ENCODE data around the gene SRGAP1.
"Not testable (repeated sequence)": the region's sequence is repeated elsewhere in the genome, so short reads cannot be mapped to it uniquely, and the experiment has no call there.

The SRGAP1 gene

GRCh38 chr12:64186789-64187188 is 342.3 kb downstream of the SRGAP1 start:
- peak; percentile 71 for DNase-seq

GRCh38 chr12:64187370-64187769 is 342.9 kb downstream of the SRGAP1 start:
- no peak for DNase-seq

DNA sequence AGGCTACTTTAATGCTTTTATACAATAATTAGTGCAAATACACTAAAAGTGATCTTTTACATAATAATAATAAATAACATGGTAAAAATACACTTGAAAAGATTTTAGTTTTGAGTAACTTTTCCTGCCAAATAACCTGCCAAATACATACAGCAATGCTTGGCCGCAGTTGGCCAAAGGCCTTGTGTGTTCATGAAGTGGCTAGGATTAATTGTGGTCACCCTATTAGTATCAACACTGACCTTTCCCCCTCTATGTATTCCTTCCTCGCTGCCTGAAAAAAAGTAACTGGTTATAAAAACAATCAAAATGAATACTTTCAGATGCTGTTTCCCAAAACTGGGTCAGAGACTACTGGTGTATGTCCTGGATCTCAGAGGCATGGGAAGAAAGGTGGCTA is 343.3 kb downstream of the SRGAP1 start:
- DNase-seq, result no peak

DNA sequence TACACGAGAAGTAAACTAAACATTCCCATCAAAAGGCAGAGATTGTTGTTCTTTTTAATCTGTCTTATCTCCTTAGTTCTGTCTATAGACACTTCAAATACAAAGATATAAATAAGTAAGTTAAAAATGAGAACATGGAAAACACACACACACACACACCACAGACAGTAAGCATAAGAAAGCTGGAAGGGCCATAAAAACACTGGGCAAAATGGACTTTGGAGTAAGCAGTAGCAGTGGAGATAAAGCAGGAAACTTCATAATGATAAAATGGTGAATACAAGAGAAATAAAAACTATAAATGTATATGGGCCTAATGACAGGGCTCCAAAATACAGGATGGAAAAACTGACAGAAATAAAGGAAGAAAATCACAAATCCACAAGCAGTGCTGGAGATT is 345.0 kb downstream of the SRGAP1 start:
- DNase-seq, result no peak

DNA sequence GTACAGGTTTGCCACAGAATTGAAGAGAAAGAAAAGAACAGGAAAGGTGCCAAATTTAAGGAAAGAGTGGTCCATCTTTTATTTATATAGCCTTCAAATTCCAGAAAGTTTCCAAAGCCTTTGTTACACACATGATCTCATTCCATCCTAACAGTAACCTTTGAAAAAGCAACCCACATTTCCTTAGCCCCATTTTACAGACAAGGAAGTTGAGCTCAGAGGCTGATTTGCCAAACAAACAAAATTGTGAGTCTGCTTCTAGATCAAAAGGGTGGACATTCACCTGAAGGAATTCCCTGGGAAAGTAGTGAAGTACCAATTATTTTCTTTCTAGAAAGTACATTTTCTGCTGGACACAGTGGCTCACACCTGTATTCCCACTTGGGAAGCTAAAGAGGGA is 345.6 kb downstream of the SRGAP1 start:
- DNase-seq, result no peak

DNA sequence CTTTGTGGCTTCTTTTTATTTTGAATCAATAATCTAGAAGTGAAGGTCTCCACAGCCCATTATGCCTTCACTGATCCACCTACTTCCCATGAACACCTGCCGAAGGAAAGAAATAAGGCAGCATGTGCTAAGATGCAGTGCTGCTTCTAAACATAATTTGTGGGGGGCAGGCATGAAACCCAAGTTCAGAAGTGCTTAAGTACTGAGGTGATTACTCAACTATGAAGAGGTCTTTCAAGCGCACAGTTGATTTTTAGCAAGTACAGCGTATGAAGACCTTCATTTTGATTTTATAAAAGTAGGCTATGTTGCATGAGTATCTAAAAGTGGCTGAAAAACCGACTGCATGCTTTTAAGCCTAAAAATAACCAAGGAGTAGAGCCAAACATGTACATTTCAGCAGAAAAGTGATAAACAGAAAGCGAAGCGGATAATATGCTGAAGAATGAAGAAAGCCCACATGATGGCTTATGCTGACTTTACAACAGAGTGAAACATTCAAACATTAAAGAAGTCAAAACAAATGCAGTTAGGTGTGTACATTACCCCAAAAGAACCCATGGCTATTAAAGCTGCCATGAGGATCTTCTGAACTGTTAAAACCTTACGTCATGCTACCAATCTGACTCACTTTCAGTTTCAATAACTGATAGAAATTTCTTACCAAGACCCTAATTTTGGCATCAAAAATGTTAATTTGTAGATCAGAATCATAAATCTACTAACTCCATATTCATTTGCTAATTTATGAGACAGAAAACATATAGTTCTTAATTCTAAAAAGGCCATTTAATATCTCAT is 348.3 kb downstream of the SRGAP1 start:
- peak; percentile 34 for DNase-seq

DNA sequence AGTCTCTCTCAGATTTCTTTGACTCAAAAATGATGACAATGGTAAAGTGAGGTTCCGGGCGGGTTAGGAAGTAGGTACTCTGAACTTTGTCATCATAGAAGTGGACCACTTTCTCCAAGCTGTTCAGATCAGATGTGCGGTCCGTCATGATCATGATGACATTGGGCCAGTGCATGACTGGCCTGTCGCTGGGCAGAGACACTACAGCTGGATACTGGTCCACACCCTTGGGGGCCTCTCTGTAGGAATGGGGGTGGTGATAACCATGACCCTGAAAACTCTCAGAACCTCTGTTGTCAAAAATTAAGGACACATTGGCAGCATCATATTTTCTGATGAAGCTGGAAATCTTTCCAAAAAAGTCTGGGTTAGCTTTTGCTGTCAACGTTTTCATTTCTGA is 349.4 kb downstream of the SRGAP1 start:
- no peak for DNase-seq

GRCh38 chr12:64194333-64195149 is 350.0 kb downstream of the SRGAP1 start:
- DNase-seq, result no peak

DNA sequence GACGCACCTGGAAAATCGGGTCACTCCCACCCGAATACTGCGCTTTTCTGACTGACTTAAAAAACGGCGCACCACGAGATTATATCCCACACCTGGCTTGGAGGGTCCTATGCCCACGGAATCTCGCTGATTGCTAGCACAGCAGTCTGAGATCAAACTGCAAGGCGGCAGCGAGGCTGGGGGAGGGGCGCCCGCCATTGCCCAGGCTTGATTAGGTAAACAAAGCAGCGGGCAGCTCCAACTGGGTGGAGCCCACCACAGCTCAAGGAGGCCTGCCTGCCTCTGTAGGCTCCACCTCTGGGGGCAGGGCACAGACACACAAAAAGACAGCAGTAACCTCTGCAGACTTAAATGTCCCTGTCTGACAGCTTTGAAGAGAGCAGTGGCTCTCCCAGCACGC is 351.3 kb downstream of the SRGAP1 start:
- not testable (repeated sequence) for DNase-seq

- DNase-seq, result no peak
Measured at GRCh38 chr12:64203036-64203435, 358.5 kb downstream of the SRGAP1 start.

GRCh38 chr12:64203775-64204174 is 359.3 kb downstream of the SRGAP1 start:
- DNase-seq, result no peak

DNA sequence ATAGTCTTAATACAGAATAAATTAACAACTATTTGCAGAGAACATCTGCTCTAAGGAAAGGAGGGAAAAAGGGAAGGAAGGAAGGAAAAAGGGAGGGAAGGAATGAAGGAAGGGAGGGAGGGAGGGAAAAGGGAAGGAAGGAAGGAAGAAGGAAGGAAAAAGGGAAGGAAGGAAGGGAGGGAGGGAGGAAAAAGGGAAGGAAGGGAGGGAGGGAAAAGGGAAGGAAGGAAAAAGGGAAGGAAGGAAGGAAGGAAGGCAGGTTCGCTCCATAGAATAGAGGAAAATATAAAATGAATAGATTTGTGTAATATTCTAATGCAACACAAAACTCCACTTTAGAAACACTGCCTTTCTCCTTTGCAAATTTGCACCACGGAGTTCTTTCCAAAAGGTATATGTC is 361.0 kb downstream of the SRGAP1 start:
- DNase-seq, result no peak

GRCh38 chr12:64207453-64207852 is 363.0 kb downstream of the SRGAP1 start:
- no peak for DNase-seq

Data from activated CD4-positive, alpha-beta T cell treated with anti-CD3 and anti-CD28 coated beads, Interleukin-2, amount 50 U/mL, for 16 hours (primary cell).